ENCODE data around the gene ENDOG.

ENDOG gene

DNA sequence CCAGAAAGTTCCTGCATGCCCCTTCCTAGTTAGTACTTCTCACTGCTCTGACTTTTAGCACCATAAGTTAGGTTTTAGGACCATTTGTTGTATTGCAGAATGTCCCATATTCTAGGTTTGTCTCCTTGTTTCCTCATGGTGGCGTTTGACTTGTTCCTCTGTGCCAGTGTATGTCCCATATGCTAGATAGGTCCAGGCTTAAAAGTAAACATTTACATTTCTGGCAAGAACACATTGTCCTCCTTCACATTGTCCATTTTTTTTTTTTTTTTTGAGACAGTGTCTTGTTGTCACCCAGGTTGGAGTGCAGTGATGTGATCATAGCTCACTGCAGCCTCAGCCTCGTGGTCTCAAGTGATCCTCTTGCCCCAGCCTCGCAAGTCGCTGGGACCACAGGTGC, 15.8 kb upstream of the ENDOG start:
- DNase-seq, result no peak

DNA sequence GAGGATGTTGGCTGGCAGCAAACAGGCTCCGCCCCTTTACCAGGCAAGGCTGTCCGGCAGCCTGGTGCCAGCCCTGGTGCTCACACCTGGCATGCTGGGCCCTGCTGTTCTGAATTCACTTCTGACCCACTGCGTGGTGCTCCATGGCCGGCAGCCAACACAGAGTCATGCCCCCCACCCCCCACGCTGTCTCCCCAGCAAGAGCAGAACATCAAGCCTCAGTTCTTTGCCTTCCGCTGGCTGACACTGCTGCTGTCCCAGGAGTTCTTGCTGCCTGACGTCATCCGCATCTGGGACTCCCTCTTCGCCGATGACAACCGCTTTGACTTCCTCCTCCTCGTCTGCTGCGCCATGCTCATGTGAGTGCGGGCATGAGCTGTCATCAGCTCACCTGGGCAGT, 12.6 kb upstream of the ENDOG start:
- DNase-seq, result no peak

DNA sequence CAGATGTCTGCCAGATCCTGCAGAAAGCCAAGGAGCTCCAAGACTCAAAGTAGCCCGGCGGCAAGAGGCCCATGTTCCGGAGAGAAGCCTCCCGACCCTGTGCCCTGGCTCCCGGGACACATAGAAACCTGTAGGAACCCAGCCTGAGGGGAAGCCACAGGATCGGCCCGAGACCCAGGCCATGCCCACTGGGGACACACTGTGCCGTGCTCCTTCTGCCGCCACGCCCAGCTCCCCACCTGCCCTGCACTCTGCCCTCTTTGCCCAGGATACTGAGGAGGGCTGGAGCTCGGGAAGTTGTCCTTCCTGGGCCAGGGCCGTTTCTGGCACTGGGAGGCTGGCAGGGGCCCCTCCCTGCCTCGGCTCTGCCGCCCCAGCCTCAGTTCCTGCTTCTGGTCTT, 10.5 kb upstream of the ENDOG start:
- DNase-seq, result no peak

DNA sequence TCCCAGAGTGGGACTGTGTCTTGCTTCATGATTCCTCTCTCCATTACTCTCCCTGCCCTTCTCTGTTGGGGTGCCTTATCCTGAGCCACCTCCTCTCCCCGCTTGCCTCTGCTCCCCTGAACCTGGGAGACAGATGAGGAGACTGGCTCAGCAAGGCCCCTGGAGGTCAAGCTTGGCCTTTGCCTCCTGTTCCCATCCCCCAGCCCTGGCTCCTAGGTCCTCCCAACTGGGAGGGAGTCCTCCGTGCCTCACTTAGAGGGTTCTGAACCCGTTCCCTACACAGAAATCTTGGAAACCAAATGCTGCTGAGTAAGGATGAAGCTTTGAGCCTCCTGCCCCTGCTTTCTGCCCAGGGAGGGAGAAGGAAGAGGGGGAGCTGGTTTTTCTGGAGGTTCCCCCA, 9.8 kb upstream of the ENDOG start:
- no peak for DNase-seq

DNA sequence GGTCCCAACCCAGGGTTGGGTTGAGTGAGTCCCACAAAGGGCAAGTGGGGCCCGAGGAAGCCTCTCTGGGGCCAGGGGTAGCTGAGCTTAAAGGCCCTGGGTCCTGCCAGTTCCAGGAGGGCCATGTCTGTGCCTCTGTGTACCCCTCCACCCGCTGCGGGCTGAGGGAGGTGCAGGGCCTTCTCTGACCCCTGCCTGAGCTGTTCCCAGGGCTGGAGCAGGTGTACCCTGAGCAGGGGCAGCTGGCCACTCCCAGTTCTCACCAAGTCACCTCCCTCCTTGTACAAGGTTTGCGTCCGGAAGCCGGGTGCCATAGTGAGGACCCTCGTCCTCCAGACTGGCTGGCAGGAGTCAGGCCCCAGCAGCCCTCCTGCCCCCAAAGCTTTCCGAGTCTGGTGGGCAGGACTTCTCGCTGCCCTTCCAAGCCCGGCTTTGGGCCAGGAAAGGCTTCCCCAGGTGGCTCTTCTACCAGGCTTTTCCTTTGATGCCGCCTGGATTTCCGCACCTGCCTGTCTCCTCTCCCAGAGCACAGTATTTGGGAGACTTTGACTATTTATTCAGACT, 9.2 kb upstream of the ENDOG start:
- DNase-seq, result no peak

DNA sequence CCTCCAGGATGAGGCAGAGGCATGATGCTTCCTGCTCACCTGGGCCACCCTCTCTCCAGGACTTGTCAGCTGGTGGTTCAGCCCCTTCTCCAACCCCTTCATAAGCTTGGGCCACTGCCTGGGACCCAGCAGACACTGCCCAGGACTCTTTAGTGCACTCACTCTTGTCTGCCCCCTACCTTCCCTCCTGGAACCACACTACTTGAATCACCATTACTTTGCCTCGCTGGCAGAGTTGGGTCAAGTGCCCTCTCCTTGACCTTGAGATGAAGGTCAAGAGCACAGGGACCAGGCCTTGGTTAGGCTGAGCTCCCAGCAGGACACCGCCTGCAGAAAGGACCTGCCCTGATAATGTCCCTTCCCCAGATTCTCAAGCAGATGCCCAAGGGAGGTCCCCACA, 8.5 kb upstream of the ENDOG start:
- DNase-seq, result no peak

DNA sequence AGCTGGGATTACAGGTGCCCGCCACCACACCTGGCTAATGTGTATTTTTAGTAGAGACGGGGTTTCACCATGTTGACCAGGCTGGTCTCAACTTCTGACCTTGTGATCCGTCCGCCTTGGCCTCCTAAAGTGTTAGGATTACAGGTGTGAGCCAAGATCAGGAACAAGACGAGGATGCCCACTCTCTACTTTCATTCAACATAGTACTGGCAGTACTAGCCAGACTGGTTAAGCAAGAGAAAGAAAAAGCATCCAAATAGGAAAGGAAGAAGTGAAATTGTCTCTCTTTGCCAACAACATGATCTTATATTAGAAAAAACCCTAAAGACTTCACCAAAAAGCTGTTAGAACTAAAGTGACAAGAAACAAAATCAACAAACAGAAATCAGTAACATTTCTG, 7.4 kb upstream of the ENDOG start:
- no peak for DNase-seq

DNA sequence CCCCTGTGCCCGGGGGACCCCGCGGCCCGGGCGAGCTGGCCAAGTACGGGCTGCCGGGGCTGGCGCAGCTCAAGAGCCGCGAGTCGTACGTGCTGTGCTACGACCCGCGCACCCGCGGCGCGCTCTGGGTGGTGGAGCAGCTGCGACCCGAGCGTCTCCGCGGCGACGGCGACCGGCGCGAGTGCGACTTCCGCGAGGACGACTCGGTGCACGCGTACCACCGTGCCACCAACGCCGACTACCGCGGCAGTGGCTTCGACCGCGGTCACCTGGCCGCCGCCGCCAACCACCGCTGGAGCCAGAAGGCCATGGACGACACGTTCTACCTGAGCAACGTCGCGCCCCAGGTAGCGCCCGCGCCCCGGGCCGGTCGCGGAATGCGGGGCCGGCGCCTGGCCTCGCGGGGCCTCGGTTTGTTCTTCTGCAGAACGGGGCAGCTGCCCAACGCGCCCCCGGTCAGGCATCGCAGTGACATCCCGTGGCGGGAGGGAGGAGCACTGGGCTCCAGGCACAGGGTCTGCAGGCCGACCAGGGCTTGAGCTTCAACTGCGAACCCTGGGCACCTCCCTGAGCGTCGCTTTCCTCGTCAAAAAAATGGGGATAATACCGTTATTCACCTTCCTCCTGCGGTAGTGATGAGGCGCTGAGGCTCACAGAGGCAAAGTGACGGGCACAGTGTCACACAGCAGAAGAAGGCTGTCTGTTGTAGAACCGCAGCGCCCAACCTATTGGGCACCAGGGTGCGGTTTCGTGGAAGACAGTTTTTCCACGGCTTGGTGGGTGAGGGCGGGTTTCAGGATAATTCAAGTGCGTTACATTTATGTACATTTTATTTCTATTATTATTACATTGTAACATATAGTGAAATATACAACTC, 777 bp downstream of the ENDOG start:
- DNase-seq, result peak; percentile 27

DNA sequence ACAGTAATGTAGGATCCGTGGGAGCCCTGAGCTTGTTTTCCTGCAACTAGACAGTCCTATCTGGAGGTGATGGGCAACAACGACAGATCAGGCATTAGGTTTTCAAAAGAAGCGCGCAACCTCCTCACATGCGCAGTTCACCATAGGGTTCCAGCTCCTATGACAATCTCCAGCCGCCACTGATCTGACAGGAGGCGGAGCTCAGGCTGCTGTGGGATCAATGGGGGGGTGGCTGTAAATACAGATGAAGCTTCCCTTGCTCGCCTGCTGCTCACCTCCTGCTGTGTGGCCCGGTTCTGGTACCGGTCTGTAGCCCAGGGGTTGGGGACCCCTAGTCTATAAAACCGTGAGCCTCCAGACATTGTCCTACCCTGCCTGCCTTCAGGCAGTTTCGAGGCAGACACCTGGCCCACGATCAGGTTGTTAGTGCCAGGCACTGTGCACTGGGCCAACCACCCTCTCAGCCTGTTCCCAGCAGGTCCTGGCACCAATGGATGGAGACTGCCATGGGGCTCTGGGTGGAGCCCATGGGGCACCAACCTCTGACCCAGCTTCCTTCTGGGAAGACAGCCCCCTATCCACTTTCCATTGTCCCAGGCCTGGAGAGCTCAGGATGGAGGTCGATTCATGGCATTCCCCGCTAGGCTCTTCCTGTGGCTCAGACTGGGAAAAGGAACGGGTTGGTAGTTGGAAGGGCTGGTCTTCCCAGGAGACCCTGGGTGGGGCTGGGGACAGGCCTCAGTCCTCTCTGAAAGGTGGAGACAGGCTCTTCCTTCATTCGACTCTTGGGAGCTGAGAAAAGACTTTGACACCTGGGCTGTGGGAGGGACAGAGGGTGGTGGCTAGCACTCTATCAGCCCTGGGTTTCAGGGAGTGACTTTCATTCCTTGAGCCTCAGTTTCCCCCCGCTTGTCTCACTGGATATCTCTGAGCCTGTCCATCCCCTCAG, 1.7 kb downstream of the ENDOG start:
- DNase-seq, result no peak

DNA sequence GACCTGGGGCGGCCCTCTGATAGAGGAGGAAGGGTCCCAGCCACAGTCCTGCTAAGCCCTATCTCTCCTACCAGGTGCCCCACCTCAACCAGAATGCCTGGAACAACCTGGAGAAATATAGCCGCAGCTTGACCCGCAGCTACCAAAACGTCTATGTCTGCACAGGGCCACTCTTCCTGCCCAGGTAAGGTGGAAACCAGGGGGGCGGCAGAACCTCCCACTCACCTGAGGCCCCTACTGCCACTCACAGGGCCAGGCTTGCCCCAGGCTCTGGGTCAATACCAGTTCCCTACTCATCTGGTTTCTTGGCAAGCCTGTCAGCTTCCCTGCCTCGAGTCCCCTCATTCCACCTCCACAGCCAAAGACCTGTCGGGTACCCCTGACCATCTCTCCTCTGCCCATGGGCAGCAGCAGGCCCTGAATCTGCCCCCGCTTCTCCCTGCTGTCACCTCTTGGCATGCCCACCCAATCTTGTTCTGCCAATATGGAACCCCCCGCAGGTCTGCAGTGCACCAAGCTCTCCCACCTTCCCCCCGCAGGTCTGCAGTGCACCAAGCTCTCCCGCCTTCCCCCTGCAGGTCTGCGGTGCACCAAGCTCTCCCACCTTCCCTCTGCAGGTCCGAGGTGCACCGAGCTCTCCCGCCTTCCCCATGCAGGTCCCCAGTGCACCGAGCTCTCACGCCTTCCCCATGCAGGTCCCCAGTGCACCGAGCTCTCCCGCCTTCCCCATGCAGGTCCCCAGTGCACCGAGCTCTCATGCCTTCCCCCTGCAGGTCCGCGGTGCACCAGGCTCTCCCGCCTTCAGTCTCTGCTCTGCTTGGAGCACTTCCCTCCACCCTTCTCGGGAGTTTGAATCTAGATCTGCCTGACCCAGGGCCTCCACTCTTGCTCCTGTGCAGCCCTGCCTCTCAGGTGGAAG, 2.6 kb downstream of the ENDOG start:
- no peak for DNase-seq

DNA sequence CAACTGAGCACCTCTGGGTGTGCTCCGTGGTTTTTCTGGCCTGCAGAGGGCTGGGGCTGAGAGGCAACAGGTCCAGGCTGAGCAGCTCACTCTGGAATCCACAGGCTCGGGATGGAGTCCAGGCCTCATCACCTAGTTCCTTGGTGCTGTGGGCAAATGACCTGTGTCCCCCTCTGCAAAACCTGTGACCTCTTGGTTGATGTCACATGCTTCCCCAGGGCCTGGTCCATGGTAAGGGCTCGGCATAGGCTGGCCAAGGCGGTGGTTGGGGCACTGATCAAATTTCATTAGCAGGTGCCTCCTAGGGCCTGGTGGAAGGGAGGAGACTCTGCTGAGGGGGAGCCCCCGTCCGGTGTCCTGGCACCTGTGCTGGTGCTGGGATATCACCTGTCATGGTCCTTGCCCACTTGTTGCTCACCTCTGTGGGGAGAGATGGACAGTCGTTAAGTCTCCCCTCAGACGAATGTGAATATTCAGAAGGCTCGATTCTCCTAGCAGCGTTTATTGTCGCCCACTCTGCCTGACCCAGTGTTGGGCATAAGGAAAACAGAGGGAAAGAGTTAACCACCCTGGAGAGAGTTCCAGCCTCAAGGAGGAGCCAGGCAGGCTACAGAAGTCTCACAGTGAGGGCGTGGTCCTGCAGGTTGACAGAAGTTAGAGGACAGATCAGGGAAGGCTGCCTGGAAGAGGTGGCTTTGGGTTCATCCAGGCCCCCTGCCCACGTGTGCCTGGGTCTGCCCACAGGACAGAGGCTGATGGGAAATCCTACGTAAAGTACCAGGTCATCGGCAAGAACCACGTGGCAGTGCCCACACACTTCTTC, 3.5 kb downstream of the ENDOG start:
- DNase-seq, result no peak

DNA sequence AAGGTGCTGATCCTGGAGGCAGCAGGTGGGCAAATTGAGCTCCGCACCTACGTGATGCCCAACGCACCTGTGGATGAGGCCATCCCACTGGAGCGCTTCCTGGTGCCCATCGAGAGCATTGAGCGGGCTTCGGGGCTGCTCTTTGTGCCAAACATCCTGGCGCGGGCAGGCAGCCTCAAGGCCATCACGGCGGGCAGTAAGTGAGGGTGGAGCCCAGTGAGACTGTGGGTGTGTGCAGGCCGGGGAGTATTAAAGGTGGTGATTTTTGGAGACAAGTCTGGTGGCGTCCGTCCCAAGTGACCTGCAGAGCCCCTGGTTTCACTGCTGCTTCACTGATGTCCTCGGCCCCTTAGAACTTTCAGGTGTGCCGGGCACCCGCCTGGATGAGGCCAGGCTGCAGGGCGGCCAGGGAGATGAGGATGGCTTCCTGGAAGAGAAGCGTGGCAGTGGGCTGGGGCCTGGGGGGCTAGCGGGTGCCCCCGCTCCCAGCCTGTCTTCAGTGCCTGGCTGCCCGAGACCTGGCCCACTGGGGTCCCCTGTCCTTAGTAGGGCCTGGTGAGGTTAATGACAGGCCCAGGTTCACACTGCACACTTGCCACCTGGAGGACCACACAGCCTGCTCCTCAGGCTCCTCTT, 4.2 kb downstream of the ENDOG start:
- DNase-seq, result no peak

DNA sequence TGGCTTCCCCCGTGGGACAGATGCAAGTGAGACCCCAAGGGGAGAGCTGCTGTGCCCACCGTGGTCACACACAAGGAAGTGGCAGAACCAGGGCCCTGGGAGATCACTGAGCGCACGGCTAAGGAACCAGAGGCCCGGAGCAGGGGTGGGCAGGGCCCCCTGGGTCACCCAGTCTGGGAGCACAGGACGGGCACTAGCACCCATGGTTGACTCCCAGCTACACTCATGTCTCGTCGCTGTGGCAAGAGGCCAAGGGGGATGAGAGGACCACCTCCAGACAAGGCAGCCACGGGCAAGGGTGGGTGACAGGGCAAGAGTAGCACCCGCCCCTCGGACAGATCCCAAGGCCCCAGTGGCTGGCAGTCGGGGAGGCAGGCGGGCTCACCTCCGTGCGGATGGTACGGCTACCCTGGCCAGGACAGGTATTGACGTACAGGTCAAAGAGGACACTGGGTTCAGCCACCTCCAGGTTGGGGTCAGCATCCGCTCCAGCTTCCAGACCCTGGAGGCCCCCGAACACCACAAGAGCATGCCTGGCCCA, 5.1 kb downstream of the ENDOG start:
- DNase-seq, result no peak

DNA sequence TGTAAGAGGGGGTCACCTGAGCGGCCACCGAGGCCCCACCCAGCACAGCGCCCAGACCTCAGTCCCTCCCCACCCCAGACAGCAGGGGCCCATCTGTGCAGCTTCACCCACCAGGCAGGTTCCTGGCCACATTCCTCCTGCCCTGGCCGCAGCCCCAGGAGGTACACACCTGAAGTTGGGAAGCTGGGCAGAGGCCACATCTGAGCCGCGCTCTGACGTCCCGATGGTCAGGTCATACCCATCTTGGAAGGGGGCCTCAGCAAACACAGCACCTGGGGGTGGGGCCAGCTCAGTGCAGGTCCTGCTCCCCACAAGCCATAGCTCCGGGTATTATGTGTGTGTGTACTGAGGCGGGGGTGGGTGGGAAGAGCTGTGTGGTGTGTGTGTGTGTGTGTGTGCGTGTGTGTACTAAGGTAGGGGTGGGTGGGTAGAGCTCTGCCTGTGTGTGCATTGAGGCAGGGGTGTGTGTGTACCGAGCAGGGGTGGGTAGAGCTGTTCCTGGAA, 5.7 kb downstream of the ENDOG start:
- no peak for DNase-seq

DNA sequence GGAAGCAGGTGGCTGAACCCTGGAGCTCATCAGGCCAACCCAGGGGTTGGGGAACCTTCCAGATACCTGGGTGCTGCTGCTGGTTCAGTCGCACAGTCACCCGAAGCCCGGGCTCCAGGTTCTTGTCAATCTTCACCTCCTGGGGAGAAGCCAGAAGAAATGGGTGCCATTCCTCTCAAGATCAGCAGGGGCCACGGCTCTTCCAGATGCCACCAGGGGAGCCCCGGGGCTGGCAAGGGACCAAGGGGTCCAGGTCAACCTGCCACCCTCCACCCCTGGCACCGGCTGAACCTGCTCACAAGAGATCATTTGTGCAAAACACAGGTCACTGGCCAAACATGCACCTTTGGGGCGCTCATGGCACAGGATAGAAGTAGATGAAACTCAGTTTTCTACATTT, 6.6 kb downstream of the ENDOG start:
- DNase-seq, result no peak

DNA sequence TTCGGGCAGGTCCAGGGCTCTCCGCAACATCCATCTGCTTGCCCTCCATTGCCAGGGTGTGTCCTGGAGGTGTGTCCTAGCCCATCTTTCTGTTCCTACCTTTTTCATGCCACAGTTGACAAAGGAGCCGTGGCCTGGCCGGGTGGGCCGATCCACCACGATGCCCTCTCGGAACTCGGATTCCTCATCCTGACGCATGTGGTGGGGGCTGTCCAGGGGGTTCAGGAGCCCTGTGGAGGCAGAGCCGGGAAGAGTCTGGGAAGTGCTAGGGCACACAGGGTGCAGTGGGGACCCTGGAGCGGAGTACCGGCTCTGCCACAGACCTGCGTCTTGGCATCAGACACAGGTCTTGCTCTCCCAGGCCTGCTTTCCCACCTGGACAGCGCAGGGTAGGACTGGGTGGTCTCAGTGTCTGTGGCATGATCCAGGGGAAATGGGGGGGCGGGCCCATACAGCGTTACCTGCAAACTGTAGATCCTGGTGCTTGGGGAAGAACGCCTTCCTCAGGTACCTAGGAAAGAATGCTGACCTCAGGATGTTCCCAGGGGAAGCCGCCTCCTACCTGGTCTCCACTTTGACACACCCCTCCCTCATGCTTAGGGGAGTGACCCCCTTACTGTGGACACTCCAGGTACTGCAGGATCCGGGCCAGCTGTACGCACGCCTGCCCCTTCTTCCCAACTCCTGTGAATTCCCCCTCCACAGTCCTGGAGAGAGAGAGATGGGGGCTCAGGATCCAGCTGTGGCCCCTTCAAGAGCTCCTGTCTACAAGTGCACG, 7.8 kb downstream of the ENDOG start:
- DNase-seq, result no peak

DNA sequence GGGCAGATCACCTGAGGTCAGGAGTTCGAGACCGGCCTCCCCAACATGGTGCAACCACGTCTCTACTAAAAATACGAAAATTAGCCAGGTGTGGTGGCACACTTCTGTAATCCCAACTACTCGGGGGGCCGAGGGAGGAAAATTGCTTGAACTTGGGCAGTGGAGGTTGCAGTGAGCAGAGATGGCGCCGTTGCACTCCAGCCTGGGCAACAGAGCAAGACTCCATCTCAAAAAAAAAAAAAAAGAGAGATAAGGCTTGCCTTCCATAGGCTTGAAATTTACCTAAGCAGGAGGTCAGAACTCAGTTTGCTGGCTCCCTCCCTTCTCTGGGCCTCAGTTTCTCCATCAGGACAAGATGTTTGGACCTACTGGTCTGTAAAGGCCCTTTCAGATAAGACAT, 10.0 kb downstream of the ENDOG start:
- no peak for DNase-seq

DNA sequence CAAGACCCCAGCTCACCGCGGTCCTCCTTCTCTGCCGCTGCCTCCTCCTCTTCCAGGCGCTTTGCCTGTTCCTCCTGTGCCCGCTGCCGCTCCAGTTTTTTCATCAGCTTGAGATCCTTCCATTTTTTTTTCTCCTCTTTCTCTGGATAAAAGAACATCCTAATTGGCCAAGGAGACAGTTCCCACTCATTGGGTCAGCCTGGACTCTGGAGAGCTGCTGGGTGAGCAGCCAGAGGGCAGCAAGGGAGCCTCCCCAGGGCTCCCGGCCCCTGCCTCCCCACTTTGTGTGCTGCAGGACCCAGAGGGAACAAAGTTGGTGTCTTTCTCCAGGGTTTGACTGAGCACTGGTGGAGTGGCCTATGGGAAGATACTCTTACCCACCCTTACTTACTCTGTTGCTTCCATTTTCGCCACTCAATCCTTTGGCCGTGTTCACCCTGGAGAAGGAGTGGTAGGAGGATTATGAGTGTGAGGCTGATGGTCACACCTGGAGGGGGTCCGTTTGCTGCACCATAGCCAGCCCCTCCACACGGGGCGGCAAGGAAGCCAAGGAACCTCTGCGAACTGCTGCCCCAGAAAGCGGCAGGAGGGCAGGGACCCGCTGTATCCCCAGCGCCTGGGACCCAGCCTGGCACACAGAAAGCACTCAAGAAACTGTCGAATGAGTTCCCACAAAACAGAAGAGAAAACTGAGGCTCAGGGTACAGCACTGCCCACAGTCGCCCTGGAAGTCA, 10.6 kb downstream of the ENDOG start:
- no peak for DNase-seq
